K562 (cell line): Measurements from ENCODE around the gene ALDH3B2. TPM values are rescaled to one million over a fixed set of nuclear protein-coding genes. Genes with fewer than 3 reads are reported as not detected.
A peak's percentile ranks its signal among the peaks of the same experiment; 100 is the strongest.

Experiments used
- CBX8 ChIP-seq: fragments of 200-600 bp; sonication (generic); IDR thresholded peaks from 2 replicates; pipeline ENCODE4 v1.6.1; 2012; ENCODE audit warnings: borderline replicate concordance, mixed run types, low read depth, mild to moderate bottlenecking, moderate library complexity, mixed read lengths, low read length, control low read depth, inconsistent platforms; ENCODE audit not compliant: poor library complexity, severe bottlenecking; ENCODE audit errors: extremely low read depth
- CCAR2 ChIP-seq: fragments of 200-400 bp; formaldehyde crosslinking; IDR thresholded peaks from 2 replicates; pipeline ENCODE4 v1.6.1; 2017; ENCODE audit warnings: mild to moderate bottlenecking, low read depth, low read length
- DPF2 ChIP-seq: fragments of 450-650 bp; IDR thresholded peaks from 2 replicates; pipeline ENCODE4 v1.6.1; 2016
- EWSR1 ChIP-seq: fragments of 450-650 bp; IDR thresholded peaks from 2 replicates; pipeline ENCODE4 v1.6.1; 2018; ENCODE audit warnings: borderline replicate concordance, mild to moderate bottlenecking, low read depth, moderate library complexity; ENCODE audit not compliant: partially characterized antibody
- GABPB2 ChIP-seq: fragments of 250-450 bp; sonication (Bioruptor Pico); conservative IDR thresholded peaks from 2 replicates; pipeline ENCODE4 v1.5.1; 2021; ENCODE audit warnings: mild to moderate bottlenecking
- HOXB6 ChIP-seq: fragments of 250-450 bp; sonication (Bioruptor Pico); IDR thresholded peaks from 2 replicates; pipeline ENCODE4 v1.5.1; 2022; ENCODE audit warnings: mild to moderate bottlenecking, borderline replicate concordance
- JUNB ChIP-seq: fragments of 450-650 bp; formaldehyde crosslinking; conservative IDR thresholded peaks from 2 replicates; pipeline ENCODE4 v1.4.0; 2020; ENCODE audit warnings: mild to moderate bottlenecking
- KAT7 ChIP-seq: sonication (generic); formaldehyde crosslinking; IDR thresholded peaks from 2 replicates; pipeline ENCODE4 v1.8.0; 2022; ENCODE audit warnings: missing genetic modification reagents, mild to moderate bottlenecking, borderline replicate concordance
- LCOR ChIP-seq: sonication (generic); formaldehyde crosslinking; IDR thresholded peaks from 2 replicates; pipeline ENCODE4 v1.8.0; 2022; ENCODE audit warnings: mild to moderate bottlenecking, missing genetic modification reagents
- MAFK ChIP-seq: IDR thresholded peaks from 2 replicates; pipeline ENCODE4 v1.6.1; 2011; ENCODE audit warnings: low read length, improper control_type of control experiment
- MEF2A ChIP-seq: IDR thresholded peaks from 2 replicates; pipeline ENCODE4 v1.6.1; 2011; ENCODE audit warnings: low read depth, mild to moderate bottlenecking, low read length, moderate library complexity; ENCODE audit not compliant: control insufficient read depth
- MXI1 ChIP-seq: IDR thresholded peaks from 2 replicates; pipeline ENCODE4 v1.6.1; 2011; ENCODE audit warnings: low read depth, mild to moderate bottlenecking, improper control_type of control experiment, low read length
- NUFIP1 ChIP-seq: fragments of 450-650 bp; IDR thresholded peaks from 2 replicates; pipeline ENCODE4 v1.6.1; 2018; ENCODE audit not compliant: partially characterized antibody
- SMARCE1 ChIP-seq: fragments of 450-650 bp; IDR thresholded peaks from 2 replicates; pipeline ENCODE4 v1.7.1; 2016; ENCODE audit warnings: mild to moderate bottlenecking
- STAT5B ChIP-seq: fragments of 250-450 bp; sonication (Bioruptor Pico); IDR thresholded peaks from 2 replicates; pipeline ENCODE4 v1.8.0; 2021; ENCODE audit warnings: mild to moderate bottlenecking, inconsistent platforms
- ZNF507 ChIP-seq: conservative IDR thresholded peaks from 2 replicates; pipeline ENCODE4 v1.6.1; 2017; ENCODE audit warnings: missing genetic modification characterization, missing compliant biosample characterization
- ZNF785 ChIP-seq: fragments of 250-450 bp; sonication (Bioruptor Pico); IDR thresholded peaks from 2 replicates; pipeline ENCODE4 v1.4.0; 2020; ENCODE audit warnings: mild to moderate bottlenecking
- polyA plus RNA-seq, 8 experiments: library from polyadenylated mRNA; depleted of rRNA in 4 of 8; stranded (reverse) in 5 of 8; unstranded in 3 of 8; fragments of >200 nt; fragmentation: Nextera tagmentation in 2 of 8; fragmentation: Illumina TruSeq in 1 of 8; extraction: Ambion mirVana in 2 of 8; extraction: Trizol in 1 of 8; gene quantifications; 2 replicates each; pipeline versions ENCODE4 v1.2.1 to v1.2.3, GENCODE V29; 2011 to 2014; ENCODE audit warnings: inconsistent platforms in 1 of 8, missing spikeins in 1 of 8
- total RNA-seq, 7 experiments: library from RNA; depleted of rRNA in 6 of 7; stranded (reverse); fragments of >200 nt in 6 of 7; fragmentation: Illumina TruSeq in 2 of 7; extraction: Trizol in 2 of 7; gene quantifications; 2 replicates each; pipeline versions ENCODE4 v1.2.1 to v1.2.3, GENCODE V29; 2011 to 2021; ENCODE audit warnings: low replicate concordance in 1 of 7
- TF ChIP-seq, protein P1 (sequence below), 2 experiments: fragments of 450-650 bp; IDR thresholded peaks; 2 replicates each; pipeline ENCODE4 v1.6.1; 2016; ENCODE audit warnings: mild to moderate bottlenecking in 2 of 2, borderline replicate concordance in 1 of 2, low read depth in 1 of 2, moderate library complexity in 1 of 2
- TF ChIP-seq, protein P2 (sequence below): fragments of 250-450 bp; sonication (Bioruptor Pico); IDR thresholded peaks from 2 replicates; pipeline ENCODE4 v1.5.0; 2020; ENCODE audit warnings: mild to moderate bottlenecking, borderline replicate concordance

The ALDH3B2 gene
- total and polyA plus RNA-seq, 9 of the 15 experiments (the other 6 are each of a cell fraction or from before 2014, with no cell fraction given): not detected

DNA sequence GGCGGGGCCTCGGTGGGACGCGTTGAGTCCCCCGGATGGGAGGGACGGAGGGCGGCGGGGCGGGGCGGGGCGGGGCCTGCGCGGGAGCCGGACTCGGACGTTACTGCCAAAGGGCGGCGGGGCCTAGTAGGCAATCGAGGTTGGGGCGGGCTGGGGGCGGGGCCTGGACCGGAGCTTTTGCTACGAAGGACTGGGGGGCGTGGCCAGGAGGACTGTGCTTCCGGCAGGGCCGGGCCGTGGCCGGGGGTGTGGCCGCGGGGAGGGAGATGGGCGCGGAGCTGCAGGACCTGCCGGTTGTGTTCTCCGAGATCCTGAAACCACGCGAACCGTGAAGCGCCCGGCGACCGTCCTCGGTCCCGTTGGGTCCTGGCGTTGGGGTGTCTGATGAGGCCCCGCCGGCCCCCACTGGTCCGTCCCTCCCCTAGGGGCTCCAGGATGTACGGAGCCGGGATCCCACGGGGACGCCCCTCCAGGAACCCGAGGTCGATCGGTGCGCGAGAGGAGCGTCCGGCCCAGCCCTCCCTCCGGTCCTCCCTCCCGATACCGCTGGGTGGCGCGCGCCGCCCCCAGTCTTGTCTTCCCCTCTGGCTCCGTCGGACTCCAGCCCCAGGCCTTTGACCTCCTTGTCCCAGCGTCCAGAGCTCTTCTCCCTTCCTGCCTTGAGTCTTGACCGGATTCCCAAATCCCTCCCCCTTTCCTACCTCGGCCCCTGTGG, 44.0 kb downstream of the ALDH3B2 start (continued):
- TF ChIP-seq, protein P1, sequence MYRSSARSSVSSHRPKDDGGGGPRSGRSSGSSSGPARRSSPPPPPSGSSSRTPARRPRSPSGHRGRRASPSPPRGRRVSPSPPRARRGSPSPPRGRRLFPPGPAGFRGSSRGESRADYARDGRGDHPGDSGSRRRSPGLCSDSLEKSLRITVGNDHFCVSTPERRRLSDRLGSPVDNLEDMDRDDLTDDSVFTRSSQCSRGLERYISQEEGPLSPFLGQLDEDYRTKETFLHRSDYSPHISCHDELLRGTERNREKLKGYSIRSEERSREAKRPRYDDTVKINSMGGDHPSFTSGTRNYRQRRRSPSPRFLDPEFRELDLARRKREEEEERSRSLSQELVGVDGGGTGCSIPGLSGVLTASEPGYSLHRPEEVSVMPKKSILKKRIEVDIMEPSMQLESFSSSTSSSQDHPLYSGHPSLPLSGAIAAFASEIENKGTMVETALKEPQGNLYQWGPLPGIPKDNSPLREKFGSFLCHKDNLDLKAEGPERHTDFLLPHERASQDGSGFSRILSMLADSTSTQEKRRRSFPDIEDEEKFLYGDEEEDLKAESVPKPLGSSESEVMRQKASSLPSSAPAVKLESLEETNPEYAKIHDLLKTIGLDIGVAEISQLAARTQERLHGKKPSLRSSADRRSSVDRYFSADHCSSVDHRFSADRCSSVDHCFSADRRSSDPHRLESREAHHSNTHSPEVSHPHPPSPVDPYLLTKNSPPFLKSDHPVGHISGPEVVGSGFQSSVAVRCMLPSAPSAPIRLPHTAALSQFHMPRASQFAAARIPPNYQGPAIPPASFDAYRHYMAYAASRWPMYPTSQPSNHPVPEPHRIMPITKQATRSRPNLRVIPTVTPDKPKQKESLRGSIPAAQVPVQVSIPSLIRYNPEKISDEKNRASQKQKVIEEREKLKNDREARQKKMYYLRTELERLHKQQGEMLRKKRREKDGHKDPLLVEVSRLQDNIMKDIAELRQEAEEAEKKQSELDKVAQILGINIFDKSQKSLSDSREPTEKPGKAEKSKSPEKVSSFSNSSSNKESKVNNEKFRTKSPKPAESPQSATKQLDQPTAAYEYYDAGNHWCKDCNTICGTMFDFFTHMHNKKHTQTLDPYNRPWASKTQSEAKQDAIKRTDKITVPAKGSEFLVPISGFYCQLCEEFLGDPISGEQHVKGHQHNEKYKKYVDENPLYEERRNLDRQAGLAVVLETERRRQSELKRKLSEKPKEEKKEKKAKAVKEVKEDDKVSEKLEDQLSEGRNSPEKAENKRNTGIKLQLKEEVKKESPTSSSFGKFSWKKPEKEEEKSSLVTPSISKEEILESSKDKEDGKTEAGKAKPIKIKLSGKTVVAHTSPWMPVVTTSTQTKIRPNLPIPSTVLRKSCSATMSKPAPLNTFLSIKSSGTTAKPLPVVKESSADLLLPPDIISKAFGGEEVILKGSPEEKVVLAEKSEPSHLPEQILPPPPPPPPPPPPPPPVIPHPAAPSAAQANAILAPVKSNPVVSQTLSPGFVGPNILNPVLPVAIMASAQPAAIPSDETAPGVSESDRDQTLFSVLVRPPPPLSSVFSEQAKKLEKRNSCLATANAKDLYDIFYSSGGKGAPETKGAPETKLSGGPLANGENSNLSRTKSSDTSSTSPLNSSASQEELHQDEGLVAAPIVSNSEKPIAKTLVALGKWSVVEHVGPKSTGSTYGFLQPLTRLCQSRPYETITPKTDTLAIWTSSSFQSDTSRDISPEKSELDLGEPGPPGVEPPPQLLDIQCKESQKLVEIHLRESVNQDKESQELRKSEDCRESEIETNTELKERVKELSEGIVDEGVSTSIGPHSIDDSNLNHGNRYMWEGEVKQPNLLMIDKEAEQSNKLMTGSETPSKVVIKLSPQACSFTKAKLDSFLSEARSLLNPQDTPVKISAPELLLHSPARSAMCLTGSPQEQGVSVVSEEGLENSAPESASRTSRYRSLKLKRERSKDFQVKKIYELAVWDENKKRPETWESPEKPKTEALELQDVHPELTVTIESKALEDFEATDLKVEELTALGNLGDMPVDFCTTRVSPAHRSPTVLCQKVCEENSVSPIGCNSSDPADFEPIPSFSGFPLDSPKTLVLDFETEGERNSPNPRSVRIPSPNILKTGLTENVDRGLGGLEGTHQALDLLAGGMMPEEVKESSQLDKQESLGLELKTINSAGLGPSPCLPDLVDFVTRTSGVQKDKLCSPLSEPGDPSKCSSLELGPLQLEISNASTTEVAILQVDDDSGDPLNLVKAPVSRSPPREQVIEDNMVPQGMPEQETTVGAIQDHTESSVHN (IDR thresholded peaks at IDR 0.05; ENCODE audit: borderline replicate concordance in 1 of 2, low read depth in 1 of 2): no peak
- no peak for TF ChIP-seq GABPB2 (CRISPR knock-in tag)
- no peak for TF ChIP-seq MAFK
- no peak for TF ChIP-seq ZNF507 (tag)
- TF ChIP-seq DPF2: no peak
- TF ChIP-seq KAT7: 0 out of 2 replicates have a peak, but pooled peaks have one; percentile 83
- no peak for TF ChIP-seq MEF2A
- TF ChIP-seq ZNF785 (CRISPR knock-in tag): no peak
- no peak for TF ChIP-seq STAT5B (CRISPR knock-in tag)
- no peak for TF ChIP-seq SMARCE1
- TF ChIP-seq, protein P2, sequence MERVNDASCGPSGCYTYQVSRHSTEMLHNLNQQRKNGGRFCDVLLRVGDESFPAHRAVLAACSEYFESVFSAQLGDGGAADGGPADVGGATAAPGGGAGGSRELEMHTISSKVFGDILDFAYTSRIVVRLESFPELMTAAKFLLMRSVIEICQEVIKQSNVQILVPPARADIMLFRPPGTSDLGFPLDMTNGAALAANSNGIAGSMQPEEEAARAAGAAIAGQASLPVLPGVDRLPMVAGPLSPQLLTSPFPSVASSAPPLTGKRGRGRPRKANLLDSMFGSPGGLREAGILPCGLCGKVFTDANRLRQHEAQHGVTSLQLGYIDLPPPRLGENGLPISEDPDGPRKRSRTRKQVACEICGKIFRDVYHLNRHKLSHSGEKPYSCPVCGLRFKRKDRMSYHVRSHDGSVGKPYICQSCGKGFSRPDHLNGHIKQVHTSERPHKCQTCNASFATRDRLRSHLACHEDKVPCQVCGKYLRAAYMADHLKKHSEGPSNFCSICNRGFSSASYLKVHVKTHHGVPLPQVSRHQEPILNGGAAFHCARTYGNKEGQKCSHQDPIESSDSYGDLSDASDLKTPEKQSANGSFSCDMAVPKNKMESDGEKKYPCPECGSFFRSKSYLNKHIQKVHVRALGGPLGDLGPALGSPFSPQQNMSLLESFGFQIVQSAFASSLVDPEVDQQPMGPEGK (CRISPR knock-in tag): no peak
- no peak for TF ChIP-seq JUNB (CRISPR knock-in tag)
- TF ChIP-seq NUFIP1: no peak
- TF ChIP-seq EWSR1: no peak
- no peak for TF ChIP-seq CCAR2
- TF ChIP-seq CBX8: no peak
- peak; percentile 24; the same call in 1 of the 2 replicates for TF ChIP-seq MXI1
- peak; percentile 85 for TF ChIP-seq LCOR (CRISPR knock-in tag)
- TF ChIP-seq HOXB6 (CRISPR knock-in tag): no peak
